DND-41 (cell line): ENCODE data around the gene SGCD.

Experiments
- ATAC-seq: fragments of 200-7000 bp; cut with Tn5 transposase; 3 replicates; pipeline ENCODE4 v1.9.1; 2021; ENCODE audit warnings: low read depth; ENCODE audit not compliant: insufficient read depth
- DNase-seq: peaks from one replicate; pipeline ENCODE4 v3.0.0-alpha.2; 2020
- H2AFZ ChIP-seq: 2 replicates; pipeline ENCODE4 v1.6.0; 2012; ENCODE audit warnings: low read depth, low read length
- H3K27ac ChIP-seq: 2 replicates; pipeline ENCODE4 v1.5.1; 2012; ENCODE audit warnings: low read length, inconsistent platforms
- H3K27me3 ChIP-seq: fragments of 200-600 bp; sonication (generic); 2 replicates; pipeline ENCODE4 v1.6.0; 2012; ENCODE audit warnings: low read length, mild to moderate bottlenecking, inconsistent platforms; ENCODE audit not compliant: insufficient read depth, poor library complexity
- H3K36me3 ChIP-seq: 2 replicates; pipeline ENCODE4 v1.5.1; 2012; ENCODE audit warnings: low read length, inconsistent platforms; ENCODE audit not compliant: insufficient read depth
- H3K4me1 ChIP-seq: 2 replicates; pipeline ENCODE4 v1.5.1; 2012; ENCODE audit warnings: mild to moderate bottlenecking, low read length; ENCODE audit not compliant: insufficient read depth
- H3K4me2 ChIP-seq: 2 replicates; pipeline ENCODE4 v1.6.0; 2012; ENCODE audit warnings: mild to moderate bottlenecking, moderate library complexity, low read length, inconsistent platforms; ENCODE audit not compliant: insufficient read depth
- H3K4me3 ChIP-seq, 2 experiments: fragments of 200-600 bp in 1 of 2; shearing (Covaris generic) in 1 of 2; 2 replicates each; pipeline ENCODE4 v1.5.1; 2012 to 2016; ENCODE audit warnings: inconsistent platforms in 2 of 2, low read length in 2 of 2, mild to moderate bottlenecking in 2 of 2, low read depth in 1 of 2, moderate library complexity in 1 of 2
- H3K79me2 ChIP-seq: 2 replicates; pipeline ENCODE4 v1.6.0; 2012; ENCODE audit warnings: low read length, inconsistent platforms; ENCODE audit not compliant: insufficient read depth
- H3K9ac ChIP-seq: 2 replicates; pipeline ENCODE4 v1.6.0; 2012; ENCODE audit warnings: low read depth, mild to moderate bottlenecking, inconsistent platforms, low read length, moderate library complexity
- H3K9me3 ChIP-seq: 2 replicates; pipeline ENCODE4 v1.5.1; 2012; ENCODE audit warnings: low read length, moderate library complexity, mild to moderate bottlenecking, inconsistent platforms; ENCODE audit not compliant: insufficient read depth, severe bottlenecking
- H4K20me1 ChIP-seq: 2 replicates; pipeline ENCODE4 v1.6.0; 2012; ENCODE audit warnings: low read length; ENCODE audit not compliant: insufficient read depth
- EZH2 ChIP-seq: IDR thresholded peaks from 3 replicates; pipeline ENCODE4 v1.6.1; 2012; ENCODE audit warnings: borderline replicate concordance, low read depth, mild to moderate bottlenecking, moderate library complexity, low read length, inconsistent platforms; ENCODE audit not compliant: severe bottlenecking
- TF ChIP-seq, protein P1 (sequence below): IDR thresholded peaks from 2 replicates; pipeline ENCODE4 v1.5.1; 2012; ENCODE audit warnings: borderline replicate concordance, low read length, moderate library complexity, mild to moderate bottlenecking; ENCODE audit not compliant: poor library complexity, severe bottlenecking; ENCODE audit errors: extremely low read depth

Gene SGCD

GRCh38 chr5:156411957-156412356 is 85.0 kb downstream of the SGCD start:
- H3K4me2 ChIP-seq, result no peak overlapping the region
- no peaks in the 10 kb centered on the region for H3K79me2 ChIP-seq
- TF ChIP-seq, protein P1, sequence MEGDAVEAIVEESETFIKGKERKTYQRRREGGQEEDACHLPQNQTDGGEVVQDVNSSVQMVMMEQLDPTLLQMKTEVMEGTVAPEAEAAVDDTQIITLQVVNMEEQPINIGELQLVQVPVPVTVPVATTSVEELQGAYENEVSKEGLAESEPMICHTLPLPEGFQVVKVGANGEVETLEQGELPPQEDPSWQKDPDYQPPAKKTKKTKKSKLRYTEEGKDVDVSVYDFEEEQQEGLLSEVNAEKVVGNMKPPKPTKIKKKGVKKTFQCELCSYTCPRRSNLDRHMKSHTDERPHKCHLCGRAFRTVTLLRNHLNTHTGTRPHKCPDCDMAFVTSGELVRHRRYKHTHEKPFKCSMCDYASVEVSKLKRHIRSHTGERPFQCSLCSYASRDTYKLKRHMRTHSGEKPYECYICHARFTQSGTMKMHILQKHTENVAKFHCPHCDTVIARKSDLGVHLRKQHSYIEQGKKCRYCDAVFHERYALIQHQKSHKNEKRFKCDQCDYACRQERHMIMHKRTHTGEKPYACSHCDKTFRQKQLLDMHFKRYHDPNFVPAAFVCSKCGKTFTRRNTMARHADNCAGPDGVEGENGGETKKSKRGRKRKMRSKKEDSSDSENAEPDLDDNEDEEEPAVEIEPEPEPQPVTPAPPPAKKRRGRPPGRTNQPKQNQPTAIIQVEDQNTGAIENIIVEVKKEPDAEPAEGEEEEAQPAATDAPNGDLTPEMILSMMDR, result no peak
- TF ChIP-seq EZH2, result no peak
- H3K27ac ChIP-seq, result no peak overlapping the region
- H3K4me1 ChIP-seq, result no peaks in the 10 kb centered on the region
- no peaks in the 10 kb centered on the region for H3K36me3 ChIP-seq
- no peaks in the 10 kb centered on the region for H3K9me3 ChIP-seq
- peaks cover 2% of the 10 kb centered on the region for H3K27me3 ChIP-seq
- DNase-seq (no peak), ATAC-seq (no peak)
- no peak overlapping the region for H2AFZ ChIP-seq
- no peak overlapping the region for H3K4me3 ChIP-seq
- no peak overlapping the region for H3K9ac ChIP-seq
- no peaks in the 10 kb centered on the region for H4K20me1 ChIP-seq

DNA sequence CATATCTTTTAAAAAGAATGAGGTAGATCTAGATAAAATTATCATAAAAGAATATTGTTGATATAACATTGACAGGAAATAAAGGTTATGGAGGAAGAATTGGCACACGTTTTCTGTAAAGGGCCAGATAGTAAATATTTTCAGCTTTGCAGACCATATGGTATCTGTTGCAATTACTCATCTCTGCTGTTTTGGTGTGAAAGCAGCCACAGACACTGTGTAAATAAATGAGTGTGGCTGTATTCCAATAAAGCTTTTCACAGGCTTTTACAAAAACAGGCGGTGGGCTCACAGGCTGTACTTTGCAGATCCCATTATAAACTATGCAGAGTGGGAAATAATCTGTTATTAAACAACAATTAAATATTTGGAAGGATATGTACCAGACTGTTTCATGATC is 87.4 kb downstream of the SGCD start:
- Histone ChIP-seq H3K9me3 (no peaks in the 10 kb centered on the region), H3K36me3 (no peaks in the 10 kb centered on the region), H3K4me3 (no peak overlapping the region), H2AFZ (no peak overlapping the region), H3K79me2 (no peaks in the 10 kb centered on the region), H3K4me2 (no peak overlapping the region), H3K27ac (no peak overlapping the region), H3K27me3 (no peaks in the 10 kb centered on the region), H3K9ac (no peak overlapping the region), H3K4me1 (no peaks in the 10 kb centered on the region), H4K20me1 (no peaks in the 10 kb centered on the region)
- no peak for TF ChIP-seq EZH2
- TF ChIP-seq, protein P1, result no peak
- DNase-seq, result no peak
- ATAC-seq, result no peak

DNA sequence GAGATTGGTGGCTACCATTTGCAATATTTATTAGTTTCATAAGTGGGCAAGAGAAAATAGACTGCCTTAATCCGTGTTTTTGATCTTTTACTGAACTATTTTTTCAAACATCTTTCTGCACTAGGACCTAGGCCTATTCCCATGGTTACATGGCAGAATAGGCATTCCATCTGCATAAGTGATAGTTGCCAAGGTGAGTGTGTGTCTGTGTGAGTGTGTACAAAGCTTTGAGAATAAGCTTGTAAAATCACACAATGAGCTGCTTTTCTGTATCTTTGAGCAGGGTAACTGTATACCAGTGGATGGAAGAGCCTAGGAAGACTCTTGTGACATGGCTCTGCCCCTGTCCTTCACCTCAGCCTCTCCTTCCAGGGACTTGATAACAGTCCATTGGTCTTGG is 92.7 kb downstream of the SGCD start:
- H4K20me1 ChIP-seq, result no peaks in the 10 kb centered on the region
- H3K9me3 ChIP-seq, result no peaks in the 10 kb centered on the region
- H3K27ac ChIP-seq, result no peak overlapping the region
- DNase-seq, result no peak
- no peak overlapping the region for H2AFZ ChIP-seq
- no peaks in the 10 kb centered on the region for H3K4me1 ChIP-seq
- H3K36me3 ChIP-seq, result no peaks in the 10 kb centered on the region
- H3K27me3 ChIP-seq, result peaks cover 4% of the 10 kb centered on the region
- no peak overlapping the region for H3K9ac ChIP-seq
- TF ChIP-seq, protein P1, result no peak
- no peak for TF ChIP-seq EZH2
- H3K79me2 ChIP-seq, result no peaks in the 10 kb centered on the region
- no peak overlapping the region for H3K4me3 ChIP-seq
- no peak overlapping the region for H3K4me2 ChIP-seq
- no peak for ATAC-seq

DNA sequence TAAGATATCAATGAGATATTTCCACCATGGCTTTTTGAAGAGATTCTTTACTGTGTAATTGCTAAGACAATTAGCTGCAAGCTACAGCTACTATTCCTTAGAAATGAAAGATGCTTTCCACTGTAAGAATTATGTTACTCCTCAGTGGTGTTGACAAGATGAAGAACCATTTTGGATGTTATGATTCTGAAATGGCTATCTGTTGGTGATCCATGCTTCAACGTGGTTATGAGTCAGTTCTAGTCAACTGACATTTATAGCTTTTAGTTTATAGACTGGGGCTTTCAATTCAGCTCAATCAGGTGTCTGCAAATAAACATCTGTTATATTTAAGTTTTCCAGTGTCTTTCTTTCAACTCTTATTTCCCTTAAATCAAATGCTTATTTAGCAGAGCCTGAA is 93.7 kb downstream of the SGCD start:
- Histone ChIP-seq H3K79me2 (no peaks in the 10 kb centered on the region), H3K9me3 (no peaks in the 10 kb centered on the region), H3K4me1 (no peaks in the 10 kb centered on the region), H3K9ac (no peak overlapping the region), H3K27me3 (peaks cover 4% of the 10 kb centered on the region), H3K4me2 (no peak overlapping the region), H3K36me3 (no peaks in the 10 kb centered on the region), H4K20me1 (no peaks in the 10 kb centered on the region), H3K27ac (no peak overlapping the region), H3K4me3 (no peak overlapping the region), H2AFZ (no peak overlapping the region)
- no peak for DNase-seq
- TF ChIP-seq EZH2, result no peak
- TF ChIP-seq, protein P1, result no peak
- ATAC-seq, result no peak
